Activated T-helper 1 cell treated with Interleukin-2 at 50 U/mL for 16 hours (primary cell): Measurements from ENCODE around the gene IFFO2.

Experiments
- DNase-seq: peaks from one replicate; pipeline ENCODE4 v3.0.0-alpha.2; 2020; ENCODE audit warnings: low read depth

IFFO2 gene

DNA sequence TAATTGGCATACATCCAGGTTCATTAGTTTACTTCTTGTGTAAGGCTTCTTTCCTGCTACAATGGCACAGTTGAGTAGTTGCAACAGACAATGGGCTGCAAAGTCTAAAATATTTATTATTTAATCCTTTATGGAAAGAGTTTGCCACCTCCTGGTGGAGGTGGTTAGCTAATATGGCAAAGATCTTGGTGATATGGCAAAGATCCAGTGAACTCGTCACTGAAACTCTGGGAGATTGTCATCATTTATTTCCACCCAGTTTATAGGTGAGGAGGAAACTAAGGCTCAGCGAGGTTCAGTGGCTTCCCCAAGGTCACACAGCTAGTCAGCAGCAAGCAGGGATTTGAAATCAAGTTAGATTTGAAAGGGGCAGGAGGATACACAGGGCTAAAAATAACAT, 16.1 kb upstream of the IFFO2 start:
- DNase-seq = no peak

DNA sequence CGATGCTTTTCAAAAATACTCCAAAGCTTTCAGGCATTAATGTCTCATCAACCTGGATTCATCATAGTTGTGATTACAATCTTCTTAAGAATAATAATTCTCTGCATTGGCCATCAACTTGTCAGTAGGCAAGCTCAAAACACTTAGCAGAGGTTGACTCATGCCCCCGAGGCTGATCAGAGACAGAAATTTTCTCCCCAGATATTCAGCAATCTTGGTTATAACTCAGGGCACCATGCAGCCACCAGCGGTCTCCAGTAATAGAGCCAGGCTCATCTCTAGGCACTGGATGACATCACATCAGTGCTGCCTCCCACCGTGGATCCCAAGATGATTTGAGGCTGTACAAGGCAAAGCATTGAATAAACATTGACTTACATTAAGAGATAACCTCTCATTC, 14.3 kb upstream of the IFFO2 start:
- DNase-seq = no peak

GRCh38 chr1:18970358-18970757, 13.9 kb upstream of the IFFO2 start:
- DNase-seq = no peak

DNA sequence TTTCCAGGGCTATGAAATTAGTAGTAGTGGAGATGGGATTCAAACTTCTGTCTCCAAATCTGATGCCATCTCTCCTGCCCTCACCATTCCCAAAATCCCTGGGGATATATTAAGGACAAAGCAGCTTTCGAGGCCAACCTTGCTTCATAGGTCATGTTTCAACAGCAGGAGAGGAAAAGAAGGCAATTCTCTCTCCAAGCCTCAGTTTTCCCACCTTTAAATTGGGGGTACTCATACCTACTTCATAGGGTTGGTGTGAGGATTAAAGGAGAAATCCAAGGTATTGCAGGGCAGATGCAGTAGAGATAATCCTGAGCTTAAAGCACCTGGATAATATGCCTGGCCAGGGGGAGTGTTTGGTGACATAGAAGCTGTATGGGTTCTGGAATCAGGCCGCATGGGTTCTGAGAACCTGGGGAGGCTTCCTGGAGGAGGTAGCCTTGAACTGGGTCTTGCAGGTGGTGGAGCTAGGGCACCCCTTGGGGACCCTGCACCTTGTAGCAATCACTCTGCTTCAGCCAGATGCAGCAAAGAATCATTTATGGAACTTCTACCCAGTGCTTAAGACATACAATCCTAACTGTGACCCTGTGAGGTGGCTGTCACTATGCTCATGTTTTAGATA, 10.7 kb upstream of the IFFO2 start:
- DNase-seq = no peak

GRCh38 chr1:18965206-18966173, 9.0 kb upstream of the IFFO2 start:
- DNase-seq = no peak

GRCh38 chr1:18963968-18964367, 7.5 kb upstream of the IFFO2 start:
- no peak for DNase-seq

- DNase-seq = no peak
Measured at GRCh38 chr1:18962855-18963737, 6.6 kb upstream of the IFFO2 start.

DNA sequence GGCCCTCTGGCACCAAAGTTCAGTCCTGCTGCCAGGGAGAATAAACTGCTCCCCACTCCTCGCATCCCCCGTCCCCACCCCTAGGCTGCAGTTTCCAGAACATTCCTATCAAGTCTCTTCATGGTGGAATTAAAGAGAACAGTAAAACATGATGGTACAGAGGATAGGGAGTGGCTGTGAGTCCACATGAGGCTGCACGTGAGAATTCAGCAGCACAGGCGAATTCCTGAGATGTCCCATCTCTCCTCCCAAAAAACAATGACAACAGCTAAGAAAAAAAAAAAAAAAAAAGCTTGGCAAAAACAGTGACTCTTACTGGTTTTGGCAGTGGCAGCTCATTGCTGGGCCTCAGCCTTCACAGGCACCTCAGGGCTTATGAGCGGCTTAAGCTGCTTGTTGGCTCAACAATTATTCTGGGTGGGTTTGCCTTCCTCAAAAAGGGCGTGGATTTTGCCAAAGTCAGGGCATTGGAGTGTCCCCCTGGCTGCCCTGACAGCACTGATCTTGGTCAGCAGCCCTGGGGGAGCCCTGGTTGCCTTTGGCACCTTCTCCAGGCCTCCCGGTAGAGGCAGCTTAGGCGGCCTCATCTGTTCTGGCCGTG, 5.7 kb upstream of the IFFO2 start:
- DNase-seq = no peak

GRCh38 chr1:18960821-18961220, 4.3 kb upstream of the IFFO2 start:
- DNase-seq = no peak

- no peak for DNase-seq
Measured at GRCh38 chr1:18960409-18960808, 3.9 kb upstream of the IFFO2 start.

- DNase-seq = no peak
Measured at GRCh38 chr1:18959591-18959990, 3.1 kb upstream of the IFFO2 start.

DNA sequence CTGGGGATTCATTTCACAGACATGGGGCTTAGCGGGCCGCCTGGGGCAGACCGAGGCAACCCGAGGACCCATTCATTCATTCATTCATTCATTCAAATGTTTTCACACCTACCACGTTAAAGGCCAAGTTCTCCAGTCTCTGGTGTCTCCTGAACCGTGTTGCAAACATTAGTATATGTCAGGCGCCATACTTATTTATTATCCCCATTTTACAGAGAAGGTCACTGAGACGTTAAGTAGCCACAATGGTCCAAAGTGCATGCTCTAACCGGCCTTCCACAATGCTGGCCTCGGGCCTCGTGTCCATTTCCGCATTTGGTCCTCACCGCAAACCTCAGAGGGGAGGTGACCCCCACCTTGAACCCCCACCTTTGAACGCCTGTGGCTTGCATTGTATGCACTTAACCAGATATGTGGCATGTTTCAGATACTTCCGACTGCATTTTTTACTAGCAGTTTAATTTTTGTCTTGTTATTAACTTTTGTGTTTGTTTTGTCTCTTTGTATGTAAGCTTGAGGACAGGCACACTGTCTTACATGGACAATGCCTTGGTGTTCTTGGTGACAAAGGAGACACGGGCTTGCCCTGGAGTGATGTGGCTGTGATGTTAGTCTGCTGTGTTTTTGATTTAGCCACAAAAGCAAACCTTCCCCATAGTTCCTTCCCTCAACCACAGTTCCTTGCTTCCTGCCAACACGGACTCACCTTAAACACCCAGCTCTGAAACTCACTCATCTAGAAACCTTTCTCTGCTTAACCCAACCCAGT, 1.2 kb upstream of the IFFO2 start:
- DNase-seq = no peak

DNA sequence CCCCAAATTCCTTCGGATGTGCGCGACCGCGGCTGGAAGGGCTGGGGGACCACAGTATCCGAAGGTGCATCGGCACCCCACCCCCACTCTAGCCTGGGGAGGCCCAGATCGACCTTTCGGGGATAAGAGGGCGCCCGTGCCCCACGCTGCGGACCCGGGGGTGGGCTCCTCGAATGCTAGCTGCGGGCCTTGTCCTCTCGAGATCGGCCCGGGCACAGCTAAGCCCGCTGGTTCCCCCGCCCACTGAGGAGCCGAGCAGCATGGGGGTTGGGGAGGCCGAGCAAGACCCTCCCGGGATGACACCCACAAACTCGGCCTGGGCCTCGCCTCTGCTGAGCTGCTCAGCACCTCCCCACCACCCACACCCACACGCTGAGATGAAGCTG, 653 bp upstream of the IFFO2 start:
- DNase-seq = no peak

- DNase-seq = peak; percentile 32
Measured at GRCh38 chr1:18955441-18956192, 859 bp downstream of the IFFO2 start.

GRCh38 chr1:18955131-18955440, 1.4 kb downstream of the IFFO2 start:
- no peak for DNase-seq

DNA sequence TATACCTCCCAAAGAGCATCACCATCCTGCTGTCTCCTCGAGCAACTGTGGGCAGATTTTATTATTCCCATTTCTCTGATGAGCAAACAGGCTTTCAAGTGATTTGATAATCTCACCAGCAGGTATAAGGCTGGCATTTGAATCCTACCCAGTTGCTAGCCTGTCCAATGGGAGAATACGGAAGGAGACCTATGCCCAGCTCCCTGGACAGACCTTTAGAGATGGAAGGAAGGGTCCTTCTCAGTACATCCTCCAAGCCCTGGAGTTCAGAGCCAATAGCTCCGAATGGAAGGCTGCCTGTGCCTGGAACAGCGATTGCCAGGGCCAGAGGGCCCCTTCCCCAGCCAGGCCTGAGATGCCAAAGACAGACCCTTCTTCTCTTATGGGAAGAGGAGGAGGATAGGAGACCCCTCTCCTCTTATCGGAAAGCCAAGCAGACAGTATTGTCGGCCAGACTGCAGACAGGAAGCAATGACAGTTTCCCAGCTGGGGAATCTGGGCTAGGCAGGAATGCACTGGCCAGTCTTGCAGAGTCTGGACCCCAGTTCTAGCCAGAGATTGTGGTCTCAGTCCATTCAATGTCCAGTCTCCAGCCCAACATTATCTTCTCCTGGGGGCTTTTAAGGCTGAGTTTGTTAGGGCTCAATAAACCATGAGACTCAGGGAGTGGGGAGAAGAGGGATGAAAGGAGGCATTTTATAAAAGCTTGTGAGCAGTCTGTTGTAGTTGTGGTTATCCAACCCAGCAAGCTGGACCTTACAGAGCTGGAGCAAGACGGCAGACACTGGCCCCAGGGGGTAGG, 2.0 kb downstream of the IFFO2 start:
- DNase-seq = no peak

DNA sequence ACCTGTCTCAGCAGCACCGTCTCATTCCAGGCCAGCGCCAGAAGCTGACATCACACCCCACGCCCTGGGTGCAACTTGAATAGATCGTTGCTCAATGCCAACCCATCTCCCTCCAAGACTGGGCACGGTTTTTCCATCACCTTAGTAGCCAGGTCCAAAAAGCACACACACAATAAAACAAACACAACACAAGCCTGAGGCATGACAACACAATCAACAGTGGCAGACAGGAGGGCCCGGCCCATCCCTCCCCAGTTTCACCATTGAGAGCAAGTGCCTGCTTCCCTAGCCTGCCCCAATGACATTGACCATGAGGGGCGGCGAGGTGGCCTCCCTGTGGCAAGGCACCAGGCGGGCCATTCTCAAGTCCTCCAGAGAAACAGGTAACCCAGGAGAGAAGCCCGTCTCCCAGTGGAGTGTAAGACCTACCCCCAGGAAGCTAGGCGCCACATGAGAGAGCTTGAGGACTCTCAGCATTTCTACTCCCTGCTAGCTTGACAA, 2.7 kb downstream of the IFFO2 start:
- DNase-seq = no peak

DNA sequence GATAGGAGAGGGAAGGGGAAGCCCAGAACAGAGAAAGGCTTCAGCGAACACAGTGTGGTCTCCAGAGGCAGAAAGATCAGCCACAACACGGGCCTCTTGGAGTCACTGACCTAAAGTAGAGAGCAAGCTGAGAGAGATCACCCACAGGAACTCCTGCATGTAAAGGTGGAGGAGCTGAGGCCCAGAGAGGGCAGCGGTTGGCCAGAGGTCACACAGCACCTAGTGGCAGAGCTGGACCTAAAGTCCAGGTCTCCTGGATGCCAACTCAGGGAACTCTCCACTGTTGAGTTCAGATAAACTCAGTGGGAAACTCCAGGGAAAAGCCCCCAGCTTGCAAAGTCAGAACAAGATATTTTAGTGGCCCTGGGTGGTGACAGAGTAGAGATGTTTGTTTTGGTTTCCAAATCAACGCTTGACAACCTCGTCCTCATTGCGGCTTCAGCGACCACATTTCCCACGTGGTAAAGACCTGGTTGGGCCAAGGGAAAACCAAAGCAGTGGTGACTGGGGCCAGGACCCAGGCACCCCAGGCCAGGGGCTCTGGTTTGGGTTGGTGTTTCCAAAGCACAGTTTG, 4.6 kb downstream of the IFFO2 start:
- DNase-seq = peak; percentile 58

- no peak for DNase-seq
Measured at GRCh38 chr1:18951416-18951815, 5.1 kb downstream of the IFFO2 start.
